ENCODE results near the gene KCTD8.

- TF ChIP-seq CTCF (IDR thresholded peaks at IDR 0.05) (no peak), POLR2A (IDR thresholded peaks at IDR 0.05) (no peak)
These were observed 127.8 kb downstream of the KCTD8 start for GRCh38 chr4:44320833-44321232.
